GM19043 (cell line): ENCODE data around the gene BTN1A1.

Source experiments
- ATAC-seq: cut with Tn5 transposase; IDR thresholded peaks from one replicate; pipeline ENCODE4 v1.9.1; 2021; ENCODE audit warnings: low read depth; ENCODE audit not compliant: unreplicated experiment

BTN1A1 gene

GRCh38 chr6:26556263-26557070 is 56.4 kb downstream of the BTN1A1 start:
- ATAC-seq = no peak
